Liver (tissue), 9 donors: ENCODE measurements around the gene CLGN. TPM values are rescaled to one million over a fixed set of nuclear protein-coding genes. Genes with fewer than 3 reads are reported as not detected.

Experiments
- DNase-seq: peaks from one replicate; pipeline ENCODE4 v3.0.0-alpha.2; 2017; ENCODE audit warnings: low spot score
- H3K27ac ChIP-seq, 2 donors: one replicate each; pipeline ENCODE4 v1.7.0; 2013; ENCODE audit warnings: inconsistent platforms in 2 of 2, low read length in 2 of 2, control low read depth in 1 of 2, low read depth in 1 of 2, mild to moderate bottlenecking in 1 of 2
- H3K27me3 ChIP-seq, 4 donors: one replicate each; pipeline versions ENCODE4 v1.6.1 to v1.7.0; 2013; ENCODE audit warnings: low read length in 3 of 4, inconsistent platforms in 1 of 4, mild to moderate bottlenecking in 1 of 4, moderate library complexity in 1 of 4; ENCODE audit not compliant: control insufficient read depth in 4 of 4, insufficient read depth in 4 of 4
- H3K36me3 ChIP-seq, 4 donors: one replicate each; pipeline versions ENCODE4 v1.6.1 to v1.7.0; 2013; ENCODE audit warnings: low read length in 3 of 4, mild to moderate bottlenecking in 3 of 4, low read depth in 1 of 4, moderate library complexity in 1 of 4; ENCODE audit not compliant: control insufficient read depth in 4 of 4, insufficient read depth in 3 of 4
- H3K4me1 ChIP-seq, 4 donors: one replicate each; pipeline versions ENCODE4 v1.6.1 to v1.7.0; 2013; ENCODE audit warnings: low read length in 3 of 4, mild to moderate bottlenecking in 3 of 4, moderate library complexity in 1 of 4; ENCODE audit not compliant: control insufficient read depth in 4 of 4, insufficient read depth in 4 of 4
- H3K4me3 ChIP-seq, 3 donors: one replicate each; pipeline versions ENCODE4 v1.6.1 to v1.7.0; 2013; ENCODE audit warnings: low read length in 3 of 3, control low read depth in 1 of 3, low read depth in 1 of 3, mild to moderate bottlenecking in 1 of 3
- H3K9ac ChIP-seq, 2 donors: one replicate each; pipeline ENCODE4 v1.7.0; 2013; ENCODE audit warnings: low read length in 2 of 2, mild to moderate bottlenecking in 2 of 2, moderate library complexity in 2 of 2, control low read depth in 1 of 2, low read depth in 1 of 2
- H3K9me3 ChIP-seq, 4 donors: one replicate each; pipeline versions ENCODE4 v1.6.1 to v1.7.0; 2013; ENCODE audit warnings: low read length in 3 of 4; ENCODE audit not compliant: control insufficient read depth in 4 of 4
- EGR1 ChIP-seq, 2 donors: IDR thresholded peaks; 2 replicates each; pipeline ENCODE4 v1.6.1; 2016 to 2018; ENCODE audit warnings: antibody characterized with exemption in 2 of 2, low read depth in 2 of 2
- FOXA1 ChIP-seq: IDR thresholded peaks from 2 replicates; pipeline ENCODE4 v1.6.1; 2016; ENCODE audit warnings: antibody characterized with exemption
- FOXA2 ChIP-seq: IDR thresholded peaks from 2 replicates; pipeline ENCODE4 v1.6.1; 2016; ENCODE audit warnings: antibody characterized with exemption
- GABPA ChIP-seq, 2 donors: IDR thresholded peaks in 1 of 2; conservative IDR thresholded peaks in 1 of 2; 2 replicates each; pipeline ENCODE4 v1.6.1; 2016; ENCODE audit warnings: antibody characterized with exemption in 2 of 2, mild to moderate bottlenecking in 1 of 2, moderate library complexity in 1 of 2
- HNF4A ChIP-seq, 2 donors: conservative IDR thresholded peaks; 2 replicates each; pipeline ENCODE4 v1.6.1; 2016; ENCODE audit warnings: antibody characterized with exemption in 2 of 2, mild to moderate bottlenecking in 2 of 2
- HNF4G ChIP-seq: IDR thresholded peaks from 2 replicates; pipeline ENCODE4 v1.6.1; 2016; ENCODE audit warnings: antibody characterized with exemption
- JUND ChIP-seq, 2 donors: IDR thresholded peaks; 2 replicates each; pipeline ENCODE4 v1.6.1; 2016; ENCODE audit warnings: antibody characterized with exemption in 2 of 2
- MAX ChIP-seq: IDR thresholded peaks from 2 replicates; pipeline ENCODE4 v1.6.1; 2016; ENCODE audit warnings: antibody characterized with exemption
- NR2F2 ChIP-seq: IDR thresholded peaks from 2 replicates; pipeline ENCODE4 v1.6.1; 2016; ENCODE audit warnings: antibody characterized with exemption
- RAD21 ChIP-seq, 2 donors: IDR thresholded peaks; 2 replicates each; pipeline ENCODE4 v1.6.1; 2016; ENCODE audit warnings: antibody characterized with exemption in 2 of 2, mild to moderate bottlenecking in 2 of 2
- RXRA ChIP-seq, 2 donors: IDR thresholded peaks; 2 replicates each; pipeline ENCODE4 v1.6.1; 2017 to 2018; ENCODE audit warnings: antibody characterized with exemption in 2 of 2, mild to moderate bottlenecking in 1 of 2
- SP1 ChIP-seq: IDR thresholded peaks from 2 replicates; pipeline ENCODE4 v1.6.1; 2018; ENCODE audit warnings: antibody characterized with exemption, mild to moderate bottlenecking
- TAF1 ChIP-seq: conservative IDR thresholded peaks from 2 replicates; pipeline ENCODE4 v1.6.1; 2016; ENCODE audit warnings: antibody characterized with exemption, mild to moderate bottlenecking
- YY1 ChIP-seq: IDR thresholded peaks from 2 replicates; pipeline ENCODE4 v1.6.1; 2016; ENCODE audit warnings: antibody characterized with exemption, mild to moderate bottlenecking
- WGBS: extraction: QIAGEN DNeasy Blood & Tissue Kit; methylation state at CpG from one replicate; pipeline ENCODE4 v1.1.7; 2013; 5-methylcytosine and 5-hydroxymethylcytosine counted together
- polyA plus RNA-seq, 2 donors: library from polyadenylated mRNA; stranded (reverse) in 1 of 2; unstranded in 1 of 2; fragments of 200-250 nt in 1 of 2; fragments of >200 nt in 1 of 2; fragmentation: Nextera tagmentation in 1 of 2; extraction: Ambion mirVana in 1 of 2; gene quantifications; one replicate each; pipeline versions ENCODE4 v1.2.1 to v1.2.3, GENCODE V29; 2013 to 2015
- total RNA-seq, 2 donors: library from RNA; depleted of rRNA; stranded (reverse); fragments of >200 nt; gene quantifications; one replicate each; pipeline ENCODE4 v1.2.3, GENCODE V29; 2014
- TF ChIP-seq, protein P1 (sequence below): fragments of 150-350 bp; IDR thresholded peaks from 2 replicates; pipeline ENCODE4 v1.5.1; 2017; ENCODE audit warnings: improper control_type of control experiment, low read depth, low read length; ENCODE audit not compliant: missing input control
- TF ChIP-seq, protein P2 (sequence below): IDR thresholded peaks from 2 replicates; pipeline ENCODE4 v1.6.1; 2016; ENCODE audit warnings: antibody characterized with exemption
- TF ChIP-seq, protein P3 (sequence below): IDR thresholded peaks from 2 replicates; pipeline ENCODE4 v1.6.1; 2016; ENCODE audit warnings: antibody characterized with exemption
- TF ChIP-seq, protein P4 (sequence below): IDR thresholded peaks from 2 replicates; pipeline ENCODE4 v1.6.1; 2016; ENCODE audit warnings: antibody characterized with exemption, mild to moderate bottlenecking
- donor health status: healthy.
- donor health status: healthy.
- donor health status: healthy.
- donor health status: healthy.
- donor health status: healthy.

The CLGN gene
- total and polyA plus RNA-seq, 4 donors = 1.0 to 8.2 (median 5.0) TPM

- H3K27ac ChIP-seq = peak overlapping the region; percentile 67 to 73
- TF ChIP-seq, protein P1, sequence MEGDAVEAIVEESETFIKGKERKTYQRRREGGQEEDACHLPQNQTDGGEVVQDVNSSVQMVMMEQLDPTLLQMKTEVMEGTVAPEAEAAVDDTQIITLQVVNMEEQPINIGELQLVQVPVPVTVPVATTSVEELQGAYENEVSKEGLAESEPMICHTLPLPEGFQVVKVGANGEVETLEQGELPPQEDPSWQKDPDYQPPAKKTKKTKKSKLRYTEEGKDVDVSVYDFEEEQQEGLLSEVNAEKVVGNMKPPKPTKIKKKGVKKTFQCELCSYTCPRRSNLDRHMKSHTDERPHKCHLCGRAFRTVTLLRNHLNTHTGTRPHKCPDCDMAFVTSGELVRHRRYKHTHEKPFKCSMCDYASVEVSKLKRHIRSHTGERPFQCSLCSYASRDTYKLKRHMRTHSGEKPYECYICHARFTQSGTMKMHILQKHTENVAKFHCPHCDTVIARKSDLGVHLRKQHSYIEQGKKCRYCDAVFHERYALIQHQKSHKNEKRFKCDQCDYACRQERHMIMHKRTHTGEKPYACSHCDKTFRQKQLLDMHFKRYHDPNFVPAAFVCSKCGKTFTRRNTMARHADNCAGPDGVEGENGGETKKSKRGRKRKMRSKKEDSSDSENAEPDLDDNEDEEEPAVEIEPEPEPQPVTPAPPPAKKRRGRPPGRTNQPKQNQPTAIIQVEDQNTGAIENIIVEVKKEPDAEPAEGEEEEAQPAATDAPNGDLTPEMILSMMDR = peak; percentile 26
- TF ChIP-seq JUND (IDR thresholded peaks at IDR 0.05) = peak in 1 of 2 donors; percentile 13
- TF ChIP-seq, protein P2, sequence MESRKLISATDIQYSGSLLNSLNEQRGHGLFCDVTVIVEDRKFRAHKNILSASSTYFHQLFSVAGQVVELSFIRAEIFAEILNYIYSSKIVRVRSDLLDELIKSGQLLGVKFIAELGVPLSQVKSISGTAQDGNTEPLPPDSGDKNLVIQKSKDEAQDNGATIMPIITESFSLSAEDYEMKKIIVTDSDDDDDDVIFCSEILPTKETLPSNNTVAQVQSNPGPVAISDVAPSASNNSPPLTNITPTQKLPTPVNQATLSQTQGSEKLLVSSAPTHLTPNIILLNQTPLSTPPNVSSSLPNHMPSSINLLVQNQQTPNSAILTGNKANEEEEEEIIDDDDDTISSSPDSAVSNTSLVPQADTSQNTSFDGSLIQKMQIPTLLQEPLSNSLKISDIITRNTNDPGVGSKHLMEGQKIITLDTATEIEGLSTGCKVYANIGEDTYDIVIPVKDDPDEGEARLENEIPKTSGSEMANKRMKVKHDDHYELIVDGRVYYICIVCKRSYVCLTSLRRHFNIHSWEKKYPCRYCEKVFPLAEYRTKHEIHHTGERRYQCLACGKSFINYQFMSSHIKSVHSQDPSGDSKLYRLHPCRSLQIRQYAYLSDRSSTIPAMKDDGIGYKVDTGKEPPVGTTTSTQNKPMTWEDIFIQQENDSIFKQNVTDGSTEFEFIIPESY = no peak
- TF ChIP-seq, protein P3, sequence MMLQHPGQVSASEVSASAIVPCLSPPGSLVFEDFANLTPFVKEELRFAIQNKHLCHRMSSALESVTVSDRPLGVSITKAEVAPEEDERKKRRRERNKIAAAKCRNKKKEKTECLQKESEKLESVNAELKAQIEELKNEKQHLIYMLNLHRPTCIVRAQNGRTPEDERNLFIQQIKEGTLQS = no peak
- TF ChIP-seq TAF1 = peak; percentile 75
- H3K4me1 ChIP-seq = peaks cover 1 to 25% (median 12%) of the 10 kb centered on the region in 4 donors
- no peaks in the 10 kb centered on the region for H3K36me3 ChIP-seq
- peak overlapping the region; percentile 51 to 91 for H3K9ac ChIP-seq
- DNase-seq = no peak
- no peaks in the 10 kb centered on the region for H3K9me3 ChIP-seq
- WGBS = 2% methylated on average over 21 of the region's 21 CpGs
- H3K27me3 ChIP-seq = no peaks in the 10 kb centered on the region
- peak overlapping the region; percentile 61 to 97 (median 89) for H3K4me3 ChIP-seq
Observed at GRCh38 chr4:140372751-140373327, 54.6 kb downstream of the CLGN start.

DNA sequence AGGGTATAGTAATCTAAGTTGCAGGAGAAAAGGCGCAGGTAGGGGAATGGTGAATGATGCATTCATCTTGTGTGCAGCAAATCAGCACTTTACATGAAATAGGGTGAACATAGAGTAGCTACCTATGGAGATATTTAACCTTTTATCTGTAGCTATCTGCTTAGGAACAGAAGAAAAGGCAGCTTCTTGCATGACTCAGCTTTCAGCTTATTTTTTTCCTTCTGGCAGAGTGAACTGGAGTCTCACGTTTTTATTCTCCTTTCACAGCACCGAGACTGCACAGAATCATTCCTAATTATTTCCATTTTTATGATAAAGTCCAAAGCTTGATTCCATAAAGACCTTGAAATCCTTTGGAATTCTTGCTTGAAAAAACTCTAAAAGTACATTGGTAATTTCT, 58.8 kb downstream of the CLGN start:
- no peaks in the 10 kb centered on the region for H3K27me3 ChIP-seq
- H3K27ac ChIP-seq = no peak overlapping the region
- H3K9me3 ChIP-seq = no peaks in the 10 kb centered on the region
- no peaks in the 10 kb centered on the region for H3K36me3 ChIP-seq
- TF ChIP-seq FOXA2 (no peak), YY1 (no peak), HNF4G (no peak), GABPA (IDR thresholded peaks at IDR 0.05 in 1 of 2, conservative IDR thresholded peaks at IDR 0.05 in 1 of 2) (no peak), HNF4A (conservative IDR thresholded peaks at IDR 0.05) (no peak), RXRA (IDR thresholded peaks at IDR 0.05) (no peak), NR2F2 (no peak), SP1 (no peak), JUND (IDR thresholded peaks at IDR 0.05) (no peak), RAD21 (IDR thresholded peaks at IDR 0.05) (no peak), TAF1 (no peak), FOXA1 (no peak), EGR1 (IDR thresholded peaks at IDR 0.05; ENCODE audit: low read depth in 2 of 2) (no peak), MAX (no peak)
- TF ChIP-seq, protein P2 = no peak
- TF ChIP-seq, protein P3 = no peak
- TF ChIP-seq, protein P4, sequence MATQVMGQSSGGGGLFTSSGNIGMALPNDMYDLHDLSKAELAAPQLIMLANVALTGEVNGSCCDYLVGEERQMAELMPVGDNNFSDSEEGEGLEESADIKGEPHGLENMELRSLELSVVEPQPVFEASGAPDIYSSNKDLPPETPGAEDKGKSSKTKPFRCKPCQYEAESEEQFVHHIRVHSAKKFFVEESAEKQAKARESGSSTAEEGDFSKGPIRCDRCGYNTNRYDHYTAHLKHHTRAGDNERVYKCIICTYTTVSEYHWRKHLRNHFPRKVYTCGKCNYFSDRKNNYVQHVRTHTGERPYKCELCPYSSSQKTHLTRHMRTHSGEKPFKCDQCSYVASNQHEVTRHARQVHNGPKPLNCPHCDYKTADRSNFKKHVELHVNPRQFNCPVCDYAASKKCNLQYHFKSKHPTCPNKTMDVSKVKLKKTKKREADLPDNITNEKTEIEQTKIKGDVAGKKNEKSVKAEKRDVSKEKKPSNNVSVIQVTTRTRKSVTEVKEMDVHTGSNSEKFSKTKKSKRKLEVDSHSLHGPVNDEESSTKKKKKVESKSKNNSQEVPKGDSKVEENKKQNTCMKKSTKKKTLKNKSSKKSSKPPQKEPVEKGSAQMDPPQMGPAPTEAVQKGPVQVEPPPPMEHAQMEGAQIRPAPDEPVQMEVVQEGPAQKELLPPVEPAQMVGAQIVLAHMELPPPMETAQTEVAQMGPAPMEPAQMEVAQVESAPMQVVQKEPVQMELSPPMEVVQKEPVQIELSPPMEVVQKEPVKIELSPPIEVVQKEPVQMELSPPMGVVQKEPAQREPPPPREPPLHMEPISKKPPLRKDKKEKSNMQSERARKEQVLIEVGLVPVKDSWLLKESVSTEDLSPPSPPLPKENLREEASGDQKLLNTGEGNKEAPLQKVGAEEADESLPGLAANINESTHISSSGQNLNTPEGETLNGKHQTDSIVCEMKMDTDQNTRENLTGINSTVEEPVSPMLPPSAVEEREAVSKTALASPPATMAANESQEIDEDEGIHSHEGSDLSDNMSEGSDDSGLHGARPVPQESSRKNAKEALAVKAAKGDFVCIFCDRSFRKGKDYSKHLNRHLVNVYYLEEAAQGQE = no peak
- TF ChIP-seq, protein P1 = no peak
- H3K9ac ChIP-seq = no peak overlapping the region
- peaks cover 0 to 7% (median 5%) of the 10 kb centered on the region in 4 donors for H3K4me1 ChIP-seq
- no peak for DNase-seq
- WGBS = 85% methylated on average over 3 of the region's 3 CpGs
- no peak overlapping the region for H3K4me3 ChIP-seq
